Neutrophil (primary cell): Measurements from ENCODE around the gene FGD3.

ENCODE experiments used
- H3K27ac ChIP-seq: fragments of 200-600 bp; sonication (generic); 2 replicates; pipeline ENCODE4 v1.5.1; 2016; ENCODE audit warnings: mild to moderate bottlenecking, moderate library complexity
- H3K27me3 ChIP-seq: fragments of 200-600 bp; sonication (generic); 2 replicates; pipeline ENCODE4 v1.6.0; 2016; ENCODE audit warnings: mild to moderate bottlenecking
- H3K36me3 ChIP-seq: fragments of 200-600 bp; sonication (generic); 2 replicates; pipeline ENCODE4 v1.5.1; 2017
- H3K4me1 ChIP-seq, 2 experiments: fragments of 200-600 bp in 1 of 2; sonication (generic) in 1 of 2; 1 replicate in 1 of 2; 2 replicates in 1 of 2; pipeline versions ENCODE4 v1.5.1 to v1.6.1; 2013 to 2016; ENCODE audit warnings: low read depth in 1 of 2, low read length in 1 of 2, mild to moderate bottlenecking in 1 of 2, moderate library complexity in 1 of 2; ENCODE audit not compliant: control insufficient read depth in 1 of 2, insufficient read depth in 1 of 2
- H3K4me3 ChIP-seq, 2 experiments: fragments of 200-600 bp in 1 of 2; sonication (generic) in 1 of 2; 1 replicate in 1 of 2; 2 replicates in 1 of 2; pipeline ENCODE4 v1.5.1; 2013 to 2016; ENCODE audit warnings: low read depth in 1 of 2, low read length in 1 of 2, mild to moderate bottlenecking in 1 of 2, moderate library complexity in 1 of 2
- H3K9me3 ChIP-seq: fragments of 200-600 bp; sonication (generic); 2 replicates; pipeline ENCODE4 v1.5.1; 2016
- CTCF ChIP-seq: fragments of 200-600 bp; sonication (generic); IDR thresholded peaks from 2 replicates; pipeline ENCODE4 v1.5.1; 2016; ENCODE audit warnings: antibody characterized with exemption

Gene FGD3

GRCh38 chr9:92931606-92932005 lies 15.7 kb upstream of the FGD3 start:
- H3K36me3 ChIP-seq: no peaks in the 10 kb centered on the region
- H3K9me3 ChIP-seq: no peaks in the 10 kb centered on the region
- H3K27ac ChIP-seq: peak overlapping the region; percentile 79
- H3K4me1 ChIP-seq: peaks cover 34 to 38% of the 10 kb centered on the region in 2 experiments
- peaks cover 4% of the 10 kb centered on the region for H3K27me3 ChIP-seq
- H3K4me3 ChIP-seq: no peak overlapping the region
- no peak for TF ChIP-seq CTCF

GRCh38 chr9:92934321-92934720 lies 13.0 kb upstream of the FGD3 start:
- H3K27ac ChIP-seq: no peak overlapping the region
- no peak for TF ChIP-seq CTCF
- H3K4me3 ChIP-seq: no peak overlapping the region

GRCh38 chr9:92938025-92938424 lies 9.3 kb upstream of the FGD3 start:
- no peaks in the 10 kb centered on the region for H3K9me3 ChIP-seq
- no peak overlapping the region for H3K4me3 ChIP-seq
- no peaks in the 10 kb centered on the region for H3K36me3 ChIP-seq
- H3K27me3 ChIP-seq: no peaks in the 10 kb centered on the region
- no peak for TF ChIP-seq CTCF
- no peak overlapping the region for H3K27ac ChIP-seq
- peaks cover 26 to 35% of the 10 kb centered on the region in 2 experiments for H3K4me1 ChIP-seq

More at GRCh38 chr9:92934321-92934720, 13.0 kb upstream of the FGD3 start:
- peaks cover 47 to 48% of the 10 kb centered on the region in 2 experiments for H3K4me1 ChIP-seq
- H3K9me3 ChIP-seq: no peaks in the 10 kb centered on the region
- no peaks in the 10 kb centered on the region for H3K36me3 ChIP-seq
- H3K27me3 ChIP-seq: no peaks in the 10 kb centered on the region

GRCh38 chr9:92941861-92942260 lies 5.5 kb upstream of the FGD3 start:
- no peak overlapping the region for H3K27ac ChIP-seq
- H3K4me1 ChIP-seq: peaks cover 37 to 44% of the 10 kb centered on the region in 2 experiments
- no peaks in the 10 kb centered on the region for H3K9me3 ChIP-seq
- peaks cover 8% of the 10 kb centered on the region for H3K27me3 ChIP-seq
- H3K4me3 ChIP-seq: no peak overlapping the region
- TF ChIP-seq CTCF: no peak
- no peaks in the 10 kb centered on the region for H3K36me3 ChIP-seq

GRCh38 chr9:92942688-92943616 lies 4.4 kb upstream of the FGD3 start:
- no peaks in the 10 kb centered on the region for H3K36me3 ChIP-seq
- no peak for TF ChIP-seq CTCF
- H3K27me3 ChIP-seq: peaks cover 19% of the 10 kb centered on the region
- H3K9me3 ChIP-seq: no peaks in the 10 kb centered on the region
- peaks cover 47 to 49% of the 10 kb centered on the region in 2 experiments for H3K4me1 ChIP-seq
- no peak overlapping the region for H3K4me3 ChIP-seq
- peak overlapping the region; percentile 38 for H3K27ac ChIP-seq
